Upper lobe of right lung (tissue), 1 donor: ENCODE measurements around the gene KLRC1. TPM values are rescaled to one million over a fixed set of nuclear protein-coding genes. Genes with fewer than 3 reads are reported as not detected.
"Not testable (repeated sequence)": the region's sequence is repeated elsewhere in the genome, so short reads cannot be mapped to it uniquely, and the experiment has no call there.

Experiments used
- ATAC-seq: fragments of 200-7000 bp; cut with Tn5 transposase; one replicate; pipeline ENCODE4 v1.9.1; 2020; ENCODE audit warnings: mild to moderate bottlenecking, moderate library complexity
- DNase-seq: peaks from one replicate; pipeline ENCODE4 v3.0.0-alpha.2; 2020
- H3K27ac ChIP-seq: fragments of 200-600 bp; one replicate; pipeline ENCODE4 v1.8.0; 2022
- H3K27me3 ChIP-seq: fragments of 200-600 bp; one replicate; pipeline ENCODE4 v1.8.0; 2022; ENCODE audit warnings: mild to moderate bottlenecking
- H3K36me3 ChIP-seq: fragments of 200-600 bp; one replicate; pipeline ENCODE4 v1.8.0; 2022
- H3K4me1 ChIP-seq: fragments of 200-600 bp; one replicate; pipeline ENCODE4 v1.8.0; 2022
- H3K4me3 ChIP-seq: fragments of 200-600 bp; one replicate; pipeline ENCODE4 v1.8.0; 2022; ENCODE audit warnings: mild to moderate bottlenecking
- H3K9me3 ChIP-seq: fragments of 200-600 bp; one replicate; pipeline ENCODE4 v1.8.0; 2022
- intact Hi-C: fragments of 100-400 bp; cut with DNase I; formaldehyde crosslinking; loops from one replicate; pipeline ENCODE4 v1.11.0; 2022
- total RNA-seq: library from RNA; stranded (reverse); fragmentation: NEBNext Ultra II Directional; extraction: Animal tissue kit (Norgen Biotek cat#: 25700); gene quantifications from one replicate; pipeline ENCODE4 v1.2.1, GENCODE V29; 2021
- TF ChIP-seq, protein P1 (sequence below): fragments of 200-600 bp; IDR thresholded peaks from one replicate; pipeline ENCODE4 v1.8.0; 2022; ENCODE audit warnings: antibody characterized with exemption
- donor health status: DM: no; HTN: yes; CAD: no; lungs with severe emphysema.

The KLRC1 gene
- total RNA-seq, 1 donor from 2014 or later = 2.5 TPM

DNA sequence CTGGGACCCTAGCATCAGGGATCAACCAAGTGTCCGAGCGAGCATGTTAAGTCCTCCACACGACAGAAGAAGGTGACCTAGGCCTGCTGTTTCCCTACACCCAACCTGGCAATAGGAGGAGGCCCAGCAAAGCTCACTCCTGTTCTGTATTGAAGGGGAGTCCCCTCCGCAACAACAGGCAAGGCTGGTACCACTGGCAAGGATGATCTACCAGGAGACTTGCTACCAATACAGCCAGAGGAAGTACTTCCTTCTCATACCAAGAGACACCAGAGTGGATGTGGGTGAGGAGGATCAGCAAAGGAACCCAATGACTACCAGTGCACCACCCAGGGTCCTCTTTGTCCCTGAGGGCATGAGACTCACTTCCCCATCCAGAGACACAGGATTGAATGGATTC is 4.9 kb downstream of the KLRC1 start:
- ATAC-seq (no peak), DNase-seq (no peak)
- intact Hi-C loops = no loop called here
- no peaks in the 10 kb centered on the region for H3K9me3 ChIP-seq
- no peaks in the 10 kb centered on the region for H3K27me3 ChIP-seq
- no peak overlapping the region for H3K4me3 ChIP-seq
- H3K36me3 ChIP-seq = no peaks in the 10 kb centered on the region
- TF ChIP-seq, protein P1, sequence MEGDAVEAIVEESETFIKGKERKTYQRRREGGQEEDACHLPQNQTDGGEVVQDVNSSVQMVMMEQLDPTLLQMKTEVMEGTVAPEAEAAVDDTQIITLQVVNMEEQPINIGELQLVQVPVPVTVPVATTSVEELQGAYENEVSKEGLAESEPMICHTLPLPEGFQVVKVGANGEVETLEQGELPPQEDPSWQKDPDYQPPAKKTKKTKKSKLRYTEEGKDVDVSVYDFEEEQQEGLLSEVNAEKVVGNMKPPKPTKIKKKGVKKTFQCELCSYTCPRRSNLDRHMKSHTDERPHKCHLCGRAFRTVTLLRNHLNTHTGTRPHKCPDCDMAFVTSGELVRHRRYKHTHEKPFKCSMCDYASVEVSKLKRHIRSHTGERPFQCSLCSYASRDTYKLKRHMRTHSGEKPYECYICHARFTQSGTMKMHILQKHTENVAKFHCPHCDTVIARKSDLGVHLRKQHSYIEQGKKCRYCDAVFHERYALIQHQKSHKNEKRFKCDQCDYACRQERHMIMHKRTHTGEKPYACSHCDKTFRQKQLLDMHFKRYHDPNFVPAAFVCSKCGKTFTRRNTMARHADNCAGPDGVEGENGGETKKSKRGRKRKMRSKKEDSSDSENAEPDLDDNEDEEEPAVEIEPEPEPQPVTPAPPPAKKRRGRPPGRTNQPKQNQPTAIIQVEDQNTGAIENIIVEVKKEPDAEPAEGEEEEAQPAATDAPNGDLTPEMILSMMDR = no peak
- H3K4me1 ChIP-seq = no peaks in the 10 kb centered on the region
- no peak overlapping the region for H3K27ac ChIP-seq

DNA sequence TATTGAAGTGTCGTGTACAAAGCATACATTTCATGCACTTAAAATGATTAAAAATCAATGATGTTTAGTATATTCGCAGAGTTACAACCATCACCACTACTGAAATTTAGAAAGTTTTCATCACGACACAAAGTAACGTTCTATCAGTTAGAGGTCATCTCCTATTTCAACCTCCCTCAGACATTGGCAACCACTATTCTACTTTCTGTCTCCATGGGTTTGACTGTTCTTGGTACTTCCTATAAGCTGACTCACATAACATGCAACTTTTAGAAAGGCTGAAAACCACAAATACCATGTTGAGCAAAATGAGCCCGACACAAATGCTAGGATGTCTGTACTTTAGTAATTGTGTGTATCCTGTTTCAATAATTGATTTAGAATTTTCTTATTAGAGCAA is 7.1 kb downstream of the KLRC1 start:
- H3K36me3 ChIP-seq, H3K9me3 ChIP-seq, ATAC-seq, H3K4me3 ChIP-seq, intact Hi-C loops, H3K27me3 ChIP-seq, H3K4me1 ChIP-seq, DNase-seq, H3K27ac ChIP-seq: not testable (repeated sequence)

DNA sequence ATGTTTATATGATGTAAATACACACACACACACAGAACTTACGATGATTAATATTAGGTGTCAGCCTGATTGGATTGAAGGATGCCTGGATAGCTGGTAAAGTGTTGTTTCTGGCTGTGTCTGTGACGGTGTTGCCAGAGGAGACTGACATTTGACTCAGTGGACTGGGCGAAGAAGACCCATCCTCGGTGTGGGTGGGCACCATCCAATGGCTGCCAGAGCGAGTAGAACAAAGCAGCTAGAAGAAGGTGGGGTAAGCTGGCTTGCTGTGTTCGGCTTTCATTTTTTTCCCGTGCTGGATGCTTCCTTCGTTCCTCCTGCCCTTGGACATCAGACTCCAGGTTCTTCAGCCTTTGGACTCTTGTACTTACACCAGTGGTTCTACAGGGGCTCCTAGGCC is 12.0 kb downstream of the KLRC1 start:
- H3K36me3 ChIP-seq, intact Hi-C loops, DNase-seq, H3K4me3 ChIP-seq, H3K4me1 ChIP-seq, H3K27ac ChIP-seq, H3K27me3 ChIP-seq, ATAC-seq, H3K9me3 ChIP-seq: not testable (repeated sequence)

DNA sequence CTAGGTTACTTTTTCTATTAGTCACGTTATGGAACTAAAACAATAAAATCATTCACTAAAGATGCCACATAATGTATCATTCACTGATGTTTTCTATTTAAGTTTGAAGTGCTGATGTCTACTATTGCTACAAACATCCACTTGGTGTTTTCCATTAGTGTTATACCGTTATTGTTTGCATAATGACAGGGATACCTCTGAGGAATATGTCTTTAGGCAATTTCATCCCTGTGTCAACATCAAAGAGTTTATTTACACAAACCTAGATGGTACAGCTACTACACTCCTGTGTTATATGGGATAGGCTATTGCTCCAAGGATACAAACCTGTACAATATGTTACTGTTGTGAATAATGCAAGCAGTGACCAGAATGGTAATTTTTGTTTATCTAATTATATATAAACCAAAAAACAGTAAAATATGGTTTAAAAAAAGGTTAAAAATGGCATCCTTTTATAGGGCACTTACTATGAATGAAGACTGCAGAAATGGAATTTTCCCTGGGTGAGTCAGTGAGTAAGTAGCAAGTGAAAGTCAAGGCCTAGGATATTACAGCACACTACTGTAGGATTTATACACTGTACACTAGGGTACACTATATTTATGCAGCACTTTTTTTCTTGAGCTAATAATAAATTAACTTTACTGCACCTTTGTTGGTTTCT is 13.4 kb downstream of the KLRC1 start:
- intact Hi-C loops, H3K9me3 ChIP-seq, H3K27me3 ChIP-seq, H3K27ac ChIP-seq, H3K4me1 ChIP-seq, DNase-seq, ATAC-seq, H3K36me3 ChIP-seq, H3K4me3 ChIP-seq: not testable (repeated sequence)

GRCh38 chr12:10437601-10438000 is 15.6 kb downstream of the KLRC1 start:
- H3K36me3 ChIP-seq, H3K9me3 ChIP-seq, H3K4me3 ChIP-seq, H3K4me1 ChIP-seq, H3K27ac ChIP-seq, DNase-seq, intact Hi-C loops, ATAC-seq, H3K27me3 ChIP-seq: not testable (repeated sequence)

DNA sequence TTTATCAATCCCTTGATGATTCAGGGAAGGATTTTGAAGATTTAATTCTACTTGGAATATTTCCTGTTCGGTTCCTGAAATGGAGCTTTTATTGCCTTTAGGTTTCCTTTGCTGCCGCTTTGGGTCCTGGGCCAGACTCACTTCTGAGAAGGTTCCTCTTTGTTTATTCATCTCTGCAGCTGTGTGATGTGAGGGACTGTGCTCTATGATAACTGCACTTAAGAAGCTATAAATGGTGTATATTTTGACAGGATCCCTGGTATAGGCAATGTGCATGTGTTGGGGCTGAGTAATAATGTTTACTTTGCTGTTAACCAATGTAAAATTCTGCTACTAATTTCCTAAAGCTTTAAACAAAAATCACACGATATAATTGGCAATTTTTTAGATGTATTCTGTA is 17.4 kb downstream of the KLRC1 start, which contains the start of gene KLRC2:
KLRC2 (minus strand) TSS at position 195 of the 400 bp plus-strand sequence; CDS start at position 171, 24 bp downstream.
- DNase-seq, H3K9me3 ChIP-seq, H3K27me3 ChIP-seq, H3K27ac ChIP-seq, H3K36me3 ChIP-seq, H3K4me1 ChIP-seq, ATAC-seq, H3K4me3 ChIP-seq, intact Hi-C loops: not testable (repeated sequence)

DNA sequence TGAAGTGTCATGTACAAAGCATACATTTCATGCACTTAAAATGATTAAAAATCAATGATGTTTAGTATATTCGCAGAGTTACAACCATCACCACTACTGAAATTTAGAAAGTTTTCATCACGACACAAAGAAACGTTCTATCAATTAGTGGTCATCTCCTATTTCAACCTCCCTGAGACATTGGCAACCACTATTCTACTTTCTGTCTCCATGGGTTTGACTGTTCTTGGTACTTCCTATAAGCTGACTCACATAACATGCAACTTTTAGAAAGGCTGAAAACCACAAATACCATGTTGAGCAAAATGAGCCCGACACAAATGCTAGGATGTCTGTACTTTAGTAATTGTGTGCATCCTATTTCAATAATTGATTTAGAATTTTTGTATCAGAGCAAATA is 22.6 kb downstream of the KLRC1 start:
- H3K36me3 ChIP-seq, intact Hi-C loops, H3K4me3 ChIP-seq, H3K9me3 ChIP-seq, DNase-seq, H3K4me1 ChIP-seq, ATAC-seq, H3K27ac ChIP-seq, H3K27me3 ChIP-seq: not testable (repeated sequence)

DNA sequence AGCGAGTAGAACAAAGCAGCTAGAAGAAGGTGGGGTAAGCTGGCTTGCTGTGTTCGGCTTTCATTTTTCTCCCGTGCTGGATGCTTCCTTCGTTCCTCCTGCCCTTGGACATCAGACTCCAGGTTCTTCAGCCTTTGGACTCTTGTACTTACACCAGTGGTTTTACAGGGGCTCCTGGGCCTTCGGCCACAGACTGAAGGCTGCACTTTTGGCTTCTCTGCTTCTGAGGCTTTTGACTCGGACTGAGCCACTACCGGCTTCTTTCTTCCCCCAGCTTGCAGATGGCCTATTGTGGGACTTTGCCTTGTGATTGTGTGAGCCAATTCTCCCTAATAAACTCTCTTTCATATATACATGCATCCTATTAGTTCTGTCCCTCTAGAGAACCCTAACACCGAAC is 27.2 kb downstream of the KLRC1 start:
- H3K27ac ChIP-seq, DNase-seq, intact Hi-C loops, H3K27me3 ChIP-seq, H3K9me3 ChIP-seq, H3K4me1 ChIP-seq, H3K36me3 ChIP-seq, H3K4me3 ChIP-seq, ATAC-seq: not testable (repeated sequence)

- H3K27ac ChIP-seq, H3K36me3 ChIP-seq, intact Hi-C loops, H3K4me3 ChIP-seq, H3K4me1 ChIP-seq, DNase-seq, H3K27me3 ChIP-seq, ATAC-seq, H3K9me3 ChIP-seq: not testable (repeated sequence)
Measured at GRCh38 chr12:10424260-10424899, 28.8 kb downstream of the KLRC1 start.

GRCh38 chr12:10422159-10422558 is 31.0 kb downstream of the KLRC1 start:
- DNase-seq = not testable (repeated sequence)

GRCh38 chr12:10420334-10420733 is 32.8 kb downstream of the KLRC1 start, which contains the start of gene KLRC3:
TSS of gene KLRC3 (minus strand) at chr12:10420595. CDS start at chr12:10420550, 45 bp downstream.
- H3K4me3 ChIP-seq, H3K27ac ChIP-seq, H3K9me3 ChIP-seq, DNase-seq, H3K36me3 ChIP-seq, H3K27me3 ChIP-seq, H3K4me1 ChIP-seq, intact Hi-C loops, ATAC-seq: not testable (repeated sequence)

More at GRCh38 chr12:10422159-10422558, 31.0 kb downstream of the KLRC1 start:
- H3K27ac ChIP-seq, H3K9me3 ChIP-seq, H3K36me3 ChIP-seq, H3K27me3 ChIP-seq, H3K4me1 ChIP-seq, H3K4me3 ChIP-seq, intact Hi-C loops, ATAC-seq: not testable (repeated sequence)
